Measurements from ENCODE around the gene GNRHR.

GRCh38 chr4:67785528-67785927 lies 31.3 kb upstream of the GNRHR start:
- TF ChIP-seq CEBPB (IDR thresholded peaks at IDR 0.05) (no peak), ZBTB7A (IDR thresholded peaks at IDR 0.05; ENCODE audit: low read depth) (no peak), EGR1 (IDR thresholded peaks at IDR 0.05) (no peak)

All from Ishikawa (cell line).